GM12801 (cell line): ENCODE measurements around the gene ZNF408.

Experiments used
- CTCF ChIP-seq: IDR thresholded peaks from one replicate; pipeline ENCODE4 v1.5.1; 2011; ENCODE audit warnings: control low read depth; ENCODE audit not compliant: insufficient read length; ENCODE audit errors: extremely low read depth

ZNF408 gene

GRCh38 chr11:46682773-46683752 lies 17.8 kb upstream of the ZNF408 start:
- no peak for TF ChIP-seq CTCF

- TF ChIP-seq CTCF = no peak
These were observed 16.5 kb upstream of the ZNF408 start for GRCh38 chr11:46684367-46684766.

GRCh38 chr11:46686886-46687795 lies 13.7 kb upstream of the ZNF408 start:
- TF ChIP-seq CTCF = no peak

GRCh38 chr11:46690702-46691101 lies 10.1 kb upstream of the ZNF408 start:
- no peak for TF ChIP-seq CTCF

- TF ChIP-seq CTCF = no peak
These were observed 8.4 kb upstream of the ZNF408 start for GRCh38 chr11:46692450-46692849.

GRCh38 chr11:46693597-46694012 lies 7.2 kb upstream of the ZNF408 start:
- TF ChIP-seq CTCF = no peak

- no peak for TF ChIP-seq CTCF
These were observed 6.8 kb upstream of the ZNF408 start for GRCh38 chr11:46694072-46694471.
